ENCODE data around the gene FMO2.

FMO2 gene, protein sequence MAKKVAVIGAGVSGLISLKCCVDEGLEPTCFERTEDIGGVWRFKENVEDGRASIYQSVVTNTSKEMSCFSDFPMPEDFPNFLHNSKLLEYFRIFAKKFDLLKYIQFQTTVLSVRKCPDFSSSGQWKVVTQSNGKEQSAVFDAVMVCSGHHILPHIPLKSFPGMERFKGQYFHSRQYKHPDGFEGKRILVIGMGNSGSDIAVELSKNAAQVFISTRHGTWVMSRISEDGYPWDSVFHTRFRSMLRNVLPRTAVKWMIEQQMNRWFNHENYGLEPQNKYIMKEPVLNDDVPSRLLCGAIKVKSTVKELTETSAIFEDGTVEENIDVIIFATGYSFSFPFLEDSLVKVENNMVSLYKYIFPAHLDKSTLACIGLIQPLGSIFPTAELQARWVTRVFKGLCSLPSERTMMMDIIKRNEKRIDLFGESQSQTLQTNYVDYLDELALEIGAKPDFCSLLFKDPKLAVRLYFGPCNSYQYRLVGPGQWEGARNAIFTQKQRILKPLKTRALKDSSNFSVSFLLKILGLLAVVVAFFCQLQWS

DNA sequence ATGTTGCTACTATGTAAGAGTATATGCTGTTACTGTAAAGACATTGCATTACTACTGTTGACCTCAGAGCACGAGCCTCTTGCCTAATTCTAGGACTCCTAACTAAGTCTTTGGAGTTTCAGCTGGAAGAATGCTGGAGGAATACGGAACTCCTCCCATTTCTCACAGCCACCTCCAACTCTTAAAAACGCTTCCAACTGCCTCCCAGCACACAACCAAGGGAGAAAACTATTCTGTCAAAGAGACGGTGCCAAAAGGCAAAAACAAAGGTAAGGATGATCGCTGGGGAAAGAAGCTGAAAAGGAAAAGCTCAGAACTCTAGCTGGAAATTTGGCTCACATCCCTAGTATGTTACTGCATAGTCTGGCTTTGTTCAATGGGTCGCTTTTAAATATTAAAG is at the start of gene FMO2:
TSS of gene FMO2 (plus strand) at position 210 of the 400 bp plus-strand sequence. CDS start 414 bp downstream, outside the sequence.
- no peak for DNase-seq (ENCODE audit: low read depth in 2 of 2)

DNA sequence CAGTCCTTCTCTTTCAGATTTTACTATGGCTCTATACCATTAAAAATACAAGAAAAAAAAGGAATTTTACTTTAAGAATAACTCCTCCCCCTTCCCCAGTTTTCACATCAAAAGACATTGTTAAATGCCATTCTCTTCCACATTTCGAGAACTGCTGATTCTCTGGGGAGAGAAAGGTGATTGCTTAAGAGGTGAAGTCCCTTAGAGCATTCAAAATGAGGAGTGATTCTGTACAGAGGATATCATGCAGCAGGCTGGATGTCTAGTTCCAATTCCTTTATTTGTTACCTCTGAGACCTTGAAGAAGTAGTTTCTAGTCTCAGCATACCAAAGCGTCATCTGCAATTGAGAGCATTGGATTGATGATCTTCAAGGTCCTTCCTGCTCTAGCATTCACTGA is 47.5 kb upstream of the FMO2 start:
- DNase-seq (ENCODE audit: low read depth in 2 of 2), result no peak

DNA sequence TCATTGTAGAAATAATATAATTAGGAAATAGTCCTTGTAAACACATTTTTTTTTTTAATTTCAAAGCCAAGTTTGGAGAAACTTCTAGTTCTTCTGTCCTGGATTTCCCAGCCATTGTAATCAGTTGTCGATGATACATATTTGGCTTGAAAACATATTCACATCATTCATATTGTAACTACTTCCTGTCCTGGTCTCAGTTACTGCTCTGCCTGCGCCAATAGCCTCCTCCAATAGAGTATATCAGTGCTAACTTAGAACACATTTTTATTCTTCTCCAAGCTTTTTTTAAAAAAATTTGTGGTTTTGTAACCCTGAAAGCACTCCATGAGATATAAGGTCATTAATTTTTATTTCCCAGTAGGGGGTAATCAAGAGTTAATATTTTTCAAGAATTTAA is 46.1 kb upstream of the FMO2 start:
- no peak for DNase-seq (ENCODE audit: low read depth in 2 of 2)

DNA sequence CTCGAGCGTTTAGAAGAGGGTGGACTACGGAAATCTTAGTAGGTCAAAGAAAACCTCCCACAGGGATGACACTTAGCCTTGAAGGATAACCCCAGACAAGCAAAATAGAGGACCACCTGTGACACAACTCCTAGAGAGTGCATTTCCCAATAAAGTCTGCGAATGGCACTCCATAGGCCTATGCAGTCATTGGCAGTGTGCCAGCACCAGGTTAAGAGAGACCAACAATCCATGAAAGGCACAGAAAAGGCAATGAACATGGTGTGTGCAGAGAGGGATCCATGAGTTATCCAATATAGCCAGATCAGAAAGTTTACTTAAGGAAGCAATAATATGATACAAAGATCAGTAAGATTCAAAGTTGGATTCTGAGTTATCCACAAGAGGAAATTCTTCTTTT is 45.2 kb upstream of the FMO2 start:
- DNase-seq (ENCODE audit: low read depth in 2 of 2), result no peak

DNA sequence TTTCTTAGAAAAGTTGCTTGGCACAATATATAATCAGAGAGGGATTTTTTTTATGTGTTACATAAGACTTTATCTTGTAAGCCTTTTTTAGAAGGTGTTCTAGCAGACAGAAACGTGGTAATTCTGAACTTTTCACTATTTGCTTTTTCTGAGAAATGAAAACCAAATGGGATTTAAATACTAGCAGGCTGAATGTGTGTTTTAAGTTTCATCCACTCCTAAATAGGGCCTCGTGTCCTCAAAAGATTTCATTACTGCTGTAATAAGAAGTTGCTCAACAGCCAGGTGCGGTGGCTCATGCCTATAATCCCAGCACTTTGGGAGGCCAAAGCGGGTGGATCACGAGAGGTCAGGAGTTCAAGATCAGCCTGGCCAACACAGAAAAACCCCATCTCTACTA is 44.7 kb upstream of the FMO2 start:
- no peak for DNase-seq (ENCODE audit: low read depth in 2 of 2)

DNA sequence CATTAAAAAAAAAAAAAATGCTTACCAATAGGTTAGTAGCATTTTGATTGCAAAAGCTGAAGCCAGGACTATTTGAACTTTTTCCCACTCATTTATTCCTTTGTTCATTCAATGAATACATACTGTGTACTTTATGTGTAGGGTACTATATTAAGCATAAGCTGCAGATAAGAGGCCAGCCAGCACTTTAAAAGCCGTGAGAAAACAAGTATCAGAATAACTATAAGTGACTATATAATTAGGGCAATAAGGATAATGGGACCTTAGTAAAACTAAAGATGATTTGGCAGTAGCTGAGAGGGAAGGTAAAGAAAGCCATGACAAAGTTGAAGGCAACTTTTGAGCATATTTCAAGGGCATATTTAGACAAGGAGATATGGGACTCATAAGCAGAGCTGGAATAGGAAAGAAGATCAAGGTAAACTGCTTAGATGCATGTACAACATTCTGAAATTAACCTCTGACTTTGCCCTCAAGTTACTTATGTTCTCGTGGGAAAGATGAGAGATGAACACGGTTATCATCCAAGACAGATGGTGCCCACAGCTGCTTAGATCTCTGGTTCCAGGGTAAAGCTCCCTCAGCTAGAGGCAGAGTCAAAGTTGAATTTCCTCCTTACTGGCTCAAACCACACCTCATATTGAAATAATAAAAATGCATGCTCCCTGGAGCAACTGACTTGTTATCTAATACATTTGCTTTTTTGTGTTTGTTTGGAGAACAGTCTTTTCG is 44.0 kb upstream of the FMO2 start:
- no peak for DNase-seq (ENCODE audit: low read depth in 2 of 2)

DNA sequence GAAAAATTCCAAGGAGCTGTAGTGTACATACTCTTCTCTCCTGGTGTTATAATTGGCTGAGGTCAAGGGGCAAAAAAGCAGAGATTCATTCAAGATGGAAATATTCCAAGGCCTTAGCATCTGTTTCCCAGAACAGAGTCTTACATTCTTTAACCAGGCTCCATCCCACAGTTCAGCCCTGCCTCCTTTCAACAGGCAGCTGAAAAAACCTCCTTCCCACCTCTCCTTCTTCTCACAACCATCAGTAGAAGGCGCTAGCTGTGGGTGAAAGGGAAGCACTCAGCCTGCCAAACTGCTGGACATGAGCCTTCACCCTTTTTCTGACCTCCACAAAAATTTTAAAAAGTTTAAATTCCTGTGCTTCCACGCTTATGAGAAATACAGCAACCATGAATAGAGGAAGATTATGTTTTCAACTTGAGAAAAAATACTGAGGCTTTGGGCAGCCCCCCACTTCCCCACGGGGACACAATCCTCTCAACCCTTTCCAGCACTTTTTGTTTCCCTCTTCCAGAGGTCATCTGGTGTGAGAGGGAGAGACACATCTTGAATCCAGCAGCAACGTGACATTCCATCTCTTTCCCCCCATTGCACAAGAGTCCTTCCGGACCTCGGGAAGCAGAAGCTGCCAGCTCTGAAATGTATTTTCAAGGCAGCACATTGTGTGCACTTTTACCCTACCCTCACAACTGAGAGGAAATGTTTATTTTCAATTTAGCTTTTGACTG is 43.2 kb upstream of the FMO2 start:
- no peak for DNase-seq (ENCODE audit: low read depth in 2 of 2)

DNA sequence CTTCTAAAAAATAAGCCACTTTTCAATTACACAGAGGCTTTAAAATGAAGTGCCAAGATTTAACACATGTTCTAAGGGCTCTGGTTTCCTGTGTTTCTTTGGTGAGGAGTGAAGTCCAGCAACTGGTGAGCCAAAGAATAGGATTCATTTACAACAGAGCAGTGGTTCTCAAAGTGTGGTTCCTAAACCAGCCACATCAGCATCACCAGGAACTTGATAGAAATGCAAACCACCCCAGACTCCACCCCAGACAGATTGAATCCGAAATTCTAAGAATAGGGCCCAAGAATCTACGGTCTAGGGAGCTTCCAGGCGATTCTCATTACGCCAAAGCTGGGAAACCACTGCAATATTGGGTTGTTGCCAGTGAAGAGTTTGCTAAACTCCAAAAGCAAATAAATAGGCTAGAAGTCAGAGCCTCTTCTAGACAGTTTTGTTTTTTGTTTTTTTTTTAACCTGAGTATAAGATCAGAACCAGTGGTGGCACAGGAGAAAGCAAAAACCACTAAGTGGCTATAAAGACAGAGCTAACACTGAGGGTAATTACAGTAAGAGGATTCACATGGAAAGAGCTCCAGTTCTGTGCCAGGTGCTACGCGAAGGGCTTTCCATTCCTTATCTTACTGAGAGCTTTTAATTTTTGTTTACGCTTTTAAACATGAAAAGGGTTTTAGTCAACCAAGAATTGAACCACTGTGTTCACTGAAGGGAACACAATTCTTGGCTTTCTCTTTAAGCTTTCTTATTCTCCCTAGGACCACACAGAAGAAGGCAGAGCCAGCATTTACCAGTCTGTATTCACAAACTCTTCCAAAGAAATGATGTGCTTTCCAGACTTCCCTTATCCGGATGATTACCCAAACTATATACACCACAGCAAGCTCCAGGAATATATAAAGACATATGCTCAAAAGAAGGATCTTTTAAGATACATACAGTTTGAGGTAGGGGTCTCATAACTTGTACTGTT is 42.4 kb upstream of the FMO2 start:
- no peak for DNase-seq (ENCODE audit: low read depth in 2 of 2)

DNA sequence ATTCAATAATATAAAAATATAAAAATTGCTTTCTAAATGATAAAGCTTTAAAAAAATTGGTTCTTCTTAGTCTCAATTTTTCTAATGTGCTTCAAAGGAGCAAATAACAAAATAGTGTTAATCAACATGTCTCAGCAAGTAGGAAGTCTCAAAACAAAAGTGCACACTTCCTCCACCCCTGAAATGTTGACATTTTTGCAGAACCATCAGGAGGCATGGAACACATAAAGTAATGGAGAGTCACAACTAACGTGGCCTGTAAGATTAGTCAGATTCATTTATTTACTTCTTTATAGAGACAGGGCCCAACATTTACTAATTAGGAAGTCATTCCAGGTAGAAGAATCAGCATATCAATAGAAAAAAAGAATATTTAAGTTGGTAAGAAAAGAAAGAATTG is 34.9 kb upstream of the FMO2 start:
- DNase-seq (ENCODE audit: low read depth in 2 of 2), result no peak

DNA sequence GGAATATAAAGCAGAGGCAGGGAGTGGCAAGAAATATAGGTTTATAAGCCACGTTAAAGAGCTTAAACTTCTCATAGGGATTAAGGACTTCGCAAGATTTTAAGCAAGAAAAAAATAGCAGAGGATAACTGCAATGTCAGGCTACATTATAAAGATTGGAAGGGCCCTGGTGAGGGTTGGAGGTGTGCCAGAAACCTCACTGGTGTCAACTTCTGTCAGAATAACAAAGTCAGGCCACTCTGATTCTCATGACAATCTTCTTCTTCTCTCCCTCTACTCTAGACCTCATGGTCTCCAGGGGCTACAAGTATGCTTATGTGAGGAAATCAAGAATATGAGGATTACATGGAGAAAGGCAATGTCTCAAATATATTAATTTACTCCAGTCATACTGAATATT is 32.6 kb upstream of the FMO2 start:
- DNase-seq (ENCODE audit: low read depth in 2 of 2), result no peak

DNA sequence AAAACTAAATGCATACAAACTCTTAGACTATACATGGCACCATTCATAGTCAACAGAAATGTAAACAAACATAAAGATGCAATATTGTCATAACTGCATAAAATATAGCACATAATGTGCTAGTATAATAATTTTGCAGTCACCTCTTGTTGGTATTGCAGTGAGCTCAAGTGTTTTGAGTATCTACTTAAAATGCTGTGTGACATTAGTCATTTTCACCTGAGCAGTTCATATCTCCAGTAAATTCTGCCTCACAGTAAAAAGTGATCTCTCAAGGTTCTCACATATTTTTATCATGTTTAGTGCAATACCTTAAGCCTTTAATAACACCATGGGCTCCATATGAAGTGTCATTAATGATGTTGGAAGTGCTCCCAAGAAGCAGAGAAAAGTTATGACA is 29.6 kb upstream of the FMO2 start:
- DNase-seq (ENCODE audit: low read depth in 2 of 2), result no peak

DNA sequence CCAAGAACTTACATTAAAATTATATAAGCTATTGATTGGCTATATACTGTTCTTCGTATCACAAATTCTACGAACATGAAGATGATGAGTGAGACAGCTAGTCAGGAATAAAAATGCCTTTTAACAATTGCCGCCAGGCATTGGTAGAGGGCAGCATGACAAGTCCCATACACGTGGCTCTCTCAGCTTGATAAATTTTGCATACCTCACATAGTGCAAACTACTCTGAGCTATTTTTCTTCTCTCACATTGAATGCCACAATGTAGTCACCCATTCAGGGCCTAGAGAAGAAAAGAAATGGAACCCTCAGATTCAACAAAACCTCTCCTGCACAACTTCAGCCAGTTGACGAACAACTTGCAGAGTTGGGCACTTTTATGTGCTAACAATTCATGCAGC is 27.0 kb upstream of the FMO2 start:
- DNase-seq (ENCODE audit: low read depth in 2 of 2), result no peak

DNA sequence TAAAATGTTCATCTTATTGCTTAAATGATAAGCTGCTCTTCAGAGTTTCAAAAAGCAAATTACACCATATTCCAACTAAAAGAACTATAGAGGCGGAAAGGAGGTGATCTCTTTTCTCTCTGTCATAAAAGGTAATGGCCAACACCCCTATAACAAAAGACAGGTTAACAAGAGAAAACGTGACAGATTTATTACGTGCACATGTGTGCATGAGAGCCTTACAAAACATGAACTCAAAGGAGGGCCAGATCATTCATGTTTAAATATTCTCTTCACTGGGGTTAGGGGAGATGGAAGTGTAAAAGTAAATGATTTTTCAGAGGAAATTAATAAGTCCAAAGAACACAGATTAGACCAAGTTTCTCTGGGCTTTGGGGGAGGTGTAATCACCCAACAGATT is 26.5 kb upstream of the FMO2 start:
- no peak for DNase-seq (ENCODE audit: low read depth in 2 of 2)

DNA sequence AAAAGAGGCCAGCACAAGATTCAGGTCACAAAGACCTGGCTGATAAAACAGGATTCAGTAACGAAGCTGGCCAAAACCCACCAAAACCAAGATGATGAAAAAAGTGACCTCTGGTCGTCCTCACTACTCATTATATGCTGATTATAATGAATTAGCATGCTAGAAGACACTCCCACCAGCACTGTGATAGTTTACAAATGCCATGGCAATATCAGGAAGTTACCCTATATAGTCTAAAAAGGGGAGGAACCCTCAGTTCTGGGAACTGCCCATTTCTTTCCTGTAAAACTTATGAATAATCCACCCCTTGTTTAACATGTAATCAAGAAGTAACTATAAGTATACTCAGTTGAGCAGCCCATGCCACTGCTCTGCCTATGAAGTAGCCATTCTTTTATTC is 26.0 kb upstream of the FMO2 start:
- no peak for DNase-seq (ENCODE audit: low read depth in 2 of 2)

DNA sequence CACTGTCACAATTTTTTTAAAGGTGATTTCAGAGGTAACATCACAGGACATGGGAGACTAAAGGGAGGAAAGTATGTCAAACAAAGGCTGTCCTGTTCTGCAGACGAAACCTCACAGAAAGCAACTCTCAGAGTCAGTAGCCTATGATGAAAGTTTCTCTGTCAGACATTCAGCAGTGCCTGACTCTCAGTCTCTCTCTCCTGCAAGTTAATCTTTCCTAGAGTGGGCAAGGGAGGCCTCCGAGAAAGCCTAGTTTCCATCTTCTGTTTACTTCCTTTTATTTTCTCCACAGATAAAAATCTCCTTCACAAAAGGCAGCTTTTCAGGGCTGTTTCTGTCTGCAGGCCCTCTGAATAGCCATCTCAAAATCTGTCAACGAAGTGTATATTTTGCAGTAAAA is 24.9 kb upstream of the FMO2 start:
- no peak for DNase-seq (ENCODE audit: low read depth in 2 of 2)

DNA sequence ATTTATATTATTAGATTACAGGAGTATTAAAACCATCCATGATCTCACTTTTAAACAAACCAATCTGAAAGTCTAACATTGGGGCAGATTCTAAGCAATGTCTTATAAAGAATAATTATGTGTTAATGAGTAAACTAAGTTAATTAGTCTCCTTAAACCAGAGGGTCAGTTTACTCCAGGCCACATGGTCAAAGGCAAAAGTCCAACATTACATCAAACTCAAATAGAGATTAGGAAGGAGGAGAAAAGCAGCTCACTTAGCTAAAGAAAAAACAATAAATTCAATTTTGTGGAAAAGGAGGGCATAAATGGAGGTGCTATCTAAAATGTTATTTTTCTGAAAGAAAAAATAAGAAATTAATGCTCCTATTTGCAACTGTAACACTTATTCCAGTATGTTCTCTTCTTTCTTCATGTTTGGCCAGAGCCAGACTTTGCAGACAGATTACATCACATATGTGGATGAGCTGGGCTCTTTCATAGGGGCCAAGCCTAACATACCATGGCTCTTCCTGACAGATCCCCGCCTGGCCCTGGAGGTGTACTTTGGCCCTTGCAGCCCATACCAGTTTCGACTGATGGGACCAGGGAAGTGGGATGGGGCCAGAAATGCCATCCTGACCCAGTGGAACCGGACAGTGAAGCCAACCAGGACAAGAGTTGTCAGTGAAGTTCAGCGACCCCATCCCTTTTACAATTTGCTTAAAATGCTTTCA is 24.3 kb upstream of the FMO2 start:
- no peak for DNase-seq (ENCODE audit: low read depth in 2 of 2)

DNA sequence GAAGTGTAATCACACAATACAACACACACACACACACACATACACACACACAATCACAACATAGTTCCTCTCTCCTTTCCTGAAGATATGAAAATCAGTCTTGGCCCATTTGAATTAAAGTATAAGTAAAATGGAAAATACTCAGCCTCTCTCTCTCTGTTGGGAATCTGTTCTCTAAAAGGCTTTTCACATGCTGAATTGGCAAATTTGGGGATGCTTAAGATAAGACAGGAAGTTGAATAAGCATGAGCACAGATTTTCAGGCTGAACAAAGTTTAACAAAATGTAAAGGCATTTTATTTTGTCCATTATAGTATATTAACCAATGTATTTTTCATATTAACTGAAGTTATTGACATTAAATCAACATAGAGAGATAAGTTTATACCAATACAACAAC is 23.7 kb upstream of the FMO2 start:
- no peak for DNase-seq (ENCODE audit: low read depth in 2 of 2)

DNA sequence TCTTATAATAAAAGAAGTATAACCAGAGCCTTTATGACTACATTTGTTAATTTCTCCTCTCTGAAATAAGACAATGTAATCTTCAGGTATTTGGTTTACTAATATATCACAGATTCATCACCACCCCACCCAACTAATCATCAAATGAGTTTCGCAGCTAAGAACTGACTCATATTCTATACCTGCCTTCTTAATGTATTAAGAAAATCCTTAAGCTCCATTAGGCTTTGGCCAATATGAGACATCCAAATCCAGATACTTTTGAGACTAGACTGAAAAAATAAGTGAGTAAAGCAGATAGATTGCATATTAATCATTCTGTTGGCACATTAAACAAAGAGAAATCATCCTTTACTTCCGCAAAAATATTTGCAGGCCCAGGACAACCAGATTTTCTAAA is 18.7 kb upstream of the FMO2 start:
- DNase-seq (ENCODE audit: low read depth in 2 of 2), result no peak

DNA sequence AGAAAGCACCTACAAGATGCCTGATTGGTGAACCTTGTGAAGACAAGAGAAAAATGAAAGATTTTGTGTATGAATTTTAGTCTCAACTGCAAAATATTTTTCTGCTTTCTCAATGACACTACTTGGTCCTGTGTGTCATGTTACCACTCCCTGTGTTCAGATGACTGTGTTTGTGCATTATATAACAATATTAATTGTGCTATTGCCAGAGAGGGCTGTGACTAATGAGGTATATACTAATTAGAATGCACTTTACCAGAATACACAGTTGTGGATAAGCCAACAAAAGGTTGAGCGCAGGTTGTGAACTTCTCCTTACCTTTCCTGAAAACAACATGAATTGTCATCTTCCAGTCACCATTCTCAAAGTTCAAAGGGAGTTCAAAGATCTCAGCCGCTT is 17.3 kb upstream of the FMO2 start:
- no peak for DNase-seq (ENCODE audit: low read depth in 2 of 2)

DNA sequence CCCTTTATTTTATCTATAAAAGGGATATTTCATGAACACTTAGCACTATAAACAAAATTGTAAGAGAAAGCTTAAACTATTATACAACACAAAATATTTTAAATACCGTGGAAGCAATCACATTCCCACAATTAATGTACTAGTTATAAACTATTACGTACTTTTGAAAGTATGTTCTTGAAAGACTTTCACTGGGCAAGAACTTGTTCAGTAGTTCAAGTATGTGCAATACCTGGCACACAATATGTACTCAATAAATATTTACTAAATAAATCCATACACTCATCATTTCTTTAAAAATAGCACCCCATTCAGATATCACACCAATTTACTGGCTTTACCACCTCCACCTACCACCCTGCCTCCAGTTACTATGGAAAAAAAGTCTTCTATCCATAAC is 12.6 kb upstream of the FMO2 start:
- no peak for DNase-seq (ENCODE audit: low read depth in 2 of 2)

DNA sequence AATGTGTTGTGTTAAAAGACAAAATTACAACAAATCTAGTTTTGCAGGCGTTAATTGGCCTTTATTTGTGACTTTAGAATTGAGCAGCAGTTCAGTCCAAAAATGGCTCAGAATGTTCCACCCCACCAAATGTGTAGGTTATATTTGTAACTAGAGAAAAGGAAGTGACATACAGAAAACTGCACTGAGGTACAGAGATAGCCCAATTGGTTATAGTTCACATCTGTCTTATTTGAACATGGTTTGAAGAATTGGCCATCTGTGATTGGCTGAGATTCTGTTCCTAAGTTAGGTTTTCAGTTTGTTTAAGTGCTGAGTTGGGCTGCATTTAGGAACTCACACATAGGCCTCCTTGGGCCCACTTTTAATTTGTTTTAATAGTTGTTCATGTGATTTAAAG is 12.0 kb upstream of the FMO2 start:
- no peak for DNase-seq (ENCODE audit: low read depth in 2 of 2)

Data from stimulated activated CD4-positive, alpha-beta T cell treated with anti-CD3 and anti-CD28 coated beads, Interleukin-4, amount 100 ng/mL, for 48 hours (primary cell).